Thyroid gland (tissue), 4 donors: Measurements from ENCODE around the gene ZNF189.

ENCODE experiments used
- CTCF ChIP-seq, 6 experiments: fragments of 200-600 bp in 3 of 6; fragments of 450-650 bp in 3 of 6; sonication (generic) in 3 of 6; IDR thresholded peaks; one replicate each; pipeline ENCODE4 v1.5.1; 2016 to 2019; ENCODE audit warnings: antibody characterized with exemption in 6 of 6, mild to moderate bottlenecking in 2 of 6, inconsistent platforms in 1 of 6, moderate library complexity in 1 of 6
- POLR2A ChIP-seq, 2 donors: fragments of 450-650 bp; IDR thresholded peaks; one replicate each; pipeline ENCODE4 v1.6.1; 2017; ENCODE audit warnings: antibody characterized with exemption in 2 of 2, mild to moderate bottlenecking in 2 of 2, moderate library complexity in 1 of 2

DNA sequence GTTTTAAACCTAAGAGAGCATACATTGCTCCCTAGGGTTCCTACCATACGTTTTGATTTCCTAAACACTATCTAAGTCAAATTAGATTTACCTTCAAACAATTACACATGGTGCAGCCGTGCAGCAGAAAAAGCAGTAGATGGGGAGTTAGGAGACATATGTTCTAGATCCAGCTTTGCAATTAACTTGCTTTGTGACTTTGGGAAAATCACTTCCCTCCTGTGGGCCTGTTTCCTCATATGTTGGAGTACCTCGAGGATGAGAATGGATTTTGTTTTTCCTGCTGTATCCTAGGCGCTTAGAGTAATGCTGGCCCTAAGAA lies 944 bp upstream of the ZNF189 start:
- no peak for TF ChIP-seq CTCF (IDR thresholded peaks at IDR 0.05)
- TF ChIP-seq POLR2A (IDR thresholded peaks at IDR 0.05), result no peak
